Measurements from ENCODE around the gene SLC6A1.

GRCh38 chr3:10950476-10951294 is 41.9 kb upstream of the SLC6A1 start:
- no peak for TF ChIP-seq SIN3A (IDR thresholded peaks at IDR 0.05; ENCODE audit: borderline replicate concordance, insufficient read depth, low read length)
- TF ChIP-seq TAF1 (IDR thresholded peaks at IDR 0.05; ENCODE audit: borderline replicate concordance, insufficient read depth, low read length): no peak
- TF ChIP-seq, protein P1, sequence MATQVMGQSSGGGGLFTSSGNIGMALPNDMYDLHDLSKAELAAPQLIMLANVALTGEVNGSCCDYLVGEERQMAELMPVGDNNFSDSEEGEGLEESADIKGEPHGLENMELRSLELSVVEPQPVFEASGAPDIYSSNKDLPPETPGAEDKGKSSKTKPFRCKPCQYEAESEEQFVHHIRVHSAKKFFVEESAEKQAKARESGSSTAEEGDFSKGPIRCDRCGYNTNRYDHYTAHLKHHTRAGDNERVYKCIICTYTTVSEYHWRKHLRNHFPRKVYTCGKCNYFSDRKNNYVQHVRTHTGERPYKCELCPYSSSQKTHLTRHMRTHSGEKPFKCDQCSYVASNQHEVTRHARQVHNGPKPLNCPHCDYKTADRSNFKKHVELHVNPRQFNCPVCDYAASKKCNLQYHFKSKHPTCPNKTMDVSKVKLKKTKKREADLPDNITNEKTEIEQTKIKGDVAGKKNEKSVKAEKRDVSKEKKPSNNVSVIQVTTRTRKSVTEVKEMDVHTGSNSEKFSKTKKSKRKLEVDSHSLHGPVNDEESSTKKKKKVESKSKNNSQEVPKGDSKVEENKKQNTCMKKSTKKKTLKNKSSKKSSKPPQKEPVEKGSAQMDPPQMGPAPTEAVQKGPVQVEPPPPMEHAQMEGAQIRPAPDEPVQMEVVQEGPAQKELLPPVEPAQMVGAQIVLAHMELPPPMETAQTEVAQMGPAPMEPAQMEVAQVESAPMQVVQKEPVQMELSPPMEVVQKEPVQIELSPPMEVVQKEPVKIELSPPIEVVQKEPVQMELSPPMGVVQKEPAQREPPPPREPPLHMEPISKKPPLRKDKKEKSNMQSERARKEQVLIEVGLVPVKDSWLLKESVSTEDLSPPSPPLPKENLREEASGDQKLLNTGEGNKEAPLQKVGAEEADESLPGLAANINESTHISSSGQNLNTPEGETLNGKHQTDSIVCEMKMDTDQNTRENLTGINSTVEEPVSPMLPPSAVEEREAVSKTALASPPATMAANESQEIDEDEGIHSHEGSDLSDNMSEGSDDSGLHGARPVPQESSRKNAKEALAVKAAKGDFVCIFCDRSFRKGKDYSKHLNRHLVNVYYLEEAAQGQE (IDR thresholded peaks at IDR 0.05; ENCODE audit: insufficient read depth in 1 of 2, low read depth in 2 of 2, low read length in 2 of 2): no peak
- no peak for TF ChIP-seq POLR2AphosphoS5 (IDR thresholded peaks at IDR 0.05; ENCODE audit: low read depth, low read length)

Measured in PFSK-1 (cell line).